Measurements from ENCODE around the gene AGFG1. TPM values are rescaled to one million over a fixed set of nuclear protein-coding genes. Genes with fewer than 3 reads are reported as not detected.

The AGFG1 gene
- total and polyA plus RNA-seq, 2 donors (not counting 1 experiment from before 2014, with no cell fraction given), result 28.7 to 83.3 TPM

DNA sequence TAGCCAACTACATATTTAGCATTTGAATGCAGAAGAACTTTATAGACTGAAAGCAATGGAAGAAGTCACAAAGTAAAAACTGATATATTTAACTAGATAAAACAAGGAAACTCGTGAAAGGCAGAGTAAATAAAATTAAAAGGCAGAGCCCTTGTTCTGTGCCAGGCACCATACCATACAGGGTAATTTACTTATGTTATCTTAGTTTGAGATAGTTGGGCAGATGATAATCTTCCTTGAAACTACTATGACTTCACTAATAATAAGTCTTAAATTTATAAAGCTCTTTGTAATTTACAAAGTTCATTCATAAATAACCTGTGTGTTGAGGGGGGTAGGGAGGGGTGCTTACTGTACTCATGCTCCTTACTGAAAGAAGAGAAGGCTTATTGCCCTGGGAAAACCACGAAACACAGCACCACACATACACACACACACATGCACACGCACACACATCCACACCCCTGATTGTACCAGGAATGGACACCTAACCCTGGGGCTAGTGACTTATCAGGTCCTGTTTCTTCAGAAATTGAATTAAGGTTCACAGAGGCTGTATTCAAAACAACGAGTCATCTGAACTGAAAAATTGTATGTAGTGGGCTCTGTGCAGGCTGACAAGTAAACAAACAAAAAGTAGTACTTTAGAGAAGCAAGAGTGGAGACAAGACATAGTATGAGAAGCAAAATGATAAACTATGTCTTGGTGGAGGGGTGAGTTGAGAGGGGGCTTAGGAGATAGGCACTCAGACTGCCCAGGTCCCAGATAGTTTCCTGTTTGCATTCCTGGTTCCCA is 38.1 kb downstream of the AGFG1 start:
- peaks cover 74% of the 10 kb centered on the region for H4K20me1 ChIP-seq (ENCODE audit: control insufficient read depth, insufficient read depth, low read length, poor library complexity, severe bottlenecking)
- POLR2A ChIA-PET, result no interaction called here
- intact Hi-C loops (cut with micrococcal nuclease), result no loop called here

DNA sequence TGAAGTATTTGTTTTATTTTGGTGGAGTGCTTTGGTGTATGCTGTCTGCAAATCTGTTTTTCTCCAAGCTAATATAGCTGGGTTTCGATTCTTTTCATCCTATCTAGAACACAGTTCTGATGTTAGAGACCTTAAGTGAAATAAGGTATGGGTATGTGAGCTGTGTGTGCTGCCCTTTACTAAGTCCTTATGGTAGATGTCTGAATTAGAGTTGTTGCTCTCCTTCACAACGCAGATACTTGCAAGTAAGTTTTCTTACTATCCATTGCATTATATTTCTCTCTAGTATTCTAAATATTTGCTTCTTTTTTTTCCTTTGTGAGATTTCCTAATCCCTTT is 38.6 kb downstream of the AGFG1 start:
- POLR2A ChIA-PET, result no interaction called here
- no peaks in the 10 kb centered on the region for H3K27me3 ChIP-seq (replicated peaks in 1 of 4; ENCODE audit: control extremely low read depth in 1 of 4, control insufficient read depth in 3 of 4, insufficient read depth in 4 of 4, low read length in 3 of 4)
- H4K20me1 ChIP-seq (ENCODE audit: control insufficient read depth, insufficient read depth, low read length, poor library complexity, severe bottlenecking), result peaks cover 73% of the 10 kb centered on the region
- H3K36me3 ChIP-seq (replicated peaks in 1 of 2; ENCODE audit: control extremely low read depth in 1 of 2, control insufficient read depth in 1 of 2, extremely low read depth in 1 of 2, insufficient read depth in 2 of 2, low read length in 1 of 2), result peaks cover 0 to 2% of the 10 kb centered on the region in 2 experiments
- peaks cover 43 to 68% of the 10 kb centered on the region in 2 donors for H3K4me1 ChIP-seq (ENCODE audit: control insufficient read depth in 2 of 2, insufficient read depth in 2 of 2, low read length in 2 of 2)
- intact Hi-C loops (cut with micrococcal nuclease), result no loop called here
- DNase-seq (no peak), ATAC-seq (ENCODE audit: low read depth) (no peak)
- Mint-ChIP-seq H3K27me3 (no peaks in the 10 kb centered on the region), H3K4me3 (no peak overlapping the region), H3K27ac (no peak overlapping the region), H3K4me1 (peaks cover 83% of the 10 kb centered on the region), H3K9me3 (ENCODE audit: insufficient read depth) (no peaks in the 10 kb centered on the region)
- CTCF ChIA-PET, result no interaction called here
- no CpG with 5 or more reads among the region's 2 CpGs for WGBS (ENCODE audit: insufficient coverage)
- no peak for TF ChIP-seq EZH2 (IDR thresholded peaks at IDR 0.05; ENCODE audit: borderline replicate concordance, insufficient read depth, low read depth, low read length, poor library complexity, severe bottlenecking)
- TF ChIP-seq, protein P1, sequence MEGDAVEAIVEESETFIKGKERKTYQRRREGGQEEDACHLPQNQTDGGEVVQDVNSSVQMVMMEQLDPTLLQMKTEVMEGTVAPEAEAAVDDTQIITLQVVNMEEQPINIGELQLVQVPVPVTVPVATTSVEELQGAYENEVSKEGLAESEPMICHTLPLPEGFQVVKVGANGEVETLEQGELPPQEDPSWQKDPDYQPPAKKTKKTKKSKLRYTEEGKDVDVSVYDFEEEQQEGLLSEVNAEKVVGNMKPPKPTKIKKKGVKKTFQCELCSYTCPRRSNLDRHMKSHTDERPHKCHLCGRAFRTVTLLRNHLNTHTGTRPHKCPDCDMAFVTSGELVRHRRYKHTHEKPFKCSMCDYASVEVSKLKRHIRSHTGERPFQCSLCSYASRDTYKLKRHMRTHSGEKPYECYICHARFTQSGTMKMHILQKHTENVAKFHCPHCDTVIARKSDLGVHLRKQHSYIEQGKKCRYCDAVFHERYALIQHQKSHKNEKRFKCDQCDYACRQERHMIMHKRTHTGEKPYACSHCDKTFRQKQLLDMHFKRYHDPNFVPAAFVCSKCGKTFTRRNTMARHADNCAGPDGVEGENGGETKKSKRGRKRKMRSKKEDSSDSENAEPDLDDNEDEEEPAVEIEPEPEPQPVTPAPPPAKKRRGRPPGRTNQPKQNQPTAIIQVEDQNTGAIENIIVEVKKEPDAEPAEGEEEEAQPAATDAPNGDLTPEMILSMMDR (IDR thresholded peaks at IDR 0.05), result no peak
- H3K9me3 ChIP-seq (ENCODE audit: control extremely low read depth in 1 of 3, control insufficient read depth in 2 of 3, insufficient read depth in 1 of 3, low read length in 2 of 3), result no peaks in the 10 kb centered on the region
- H3K4me3 ChIP-seq (ENCODE audit: control extremely low read depth in 1 of 5, extremely low read depth in 1 of 5, insufficient read depth in 1 of 5, low read depth in 2 of 5, low read length in 4 of 5), result no peak overlapping the region
- H2AFZ ChIP-seq (ENCODE audit: insufficient read depth, low read depth, low read length, poor library complexity, severe bottlenecking), result no peak overlapping the region
- peaks cover 97% of the 10 kb centered on the region for H3K79me2 ChIP-seq (ENCODE audit: control insufficient read depth, insufficient read depth, low read length)
- no peak overlapping the region for H3K9ac ChIP-seq (ENCODE audit: low read length)
- no peak overlapping the region for H3K4me2 ChIP-seq (replicated peaks; ENCODE audit: low read depth, low read length, poor library complexity, severe bottlenecking)
- H3K27ac ChIP-seq (ENCODE audit: low read length in 2 of 2), result no peak overlapping the region

More for the DNA sequence above, 38.1 kb downstream of the AGFG1 start:
- Mint-ChIP-seq H3K4me3 (no peak overlapping the region), H3K9me3 (ENCODE audit: insufficient read depth) (no peaks in the 10 kb centered on the region), H3K27me3 (no peaks in the 10 kb centered on the region), H3K27ac (peak overlapping the region; percentile 29), H3K4me1 (peaks cover 82% of the 10 kb centered on the region)
- no peak for ATAC-seq (ENCODE audit: low read depth)
- peak overlapping the region in 1 of 2 donors; percentile 36 for H3K27ac ChIP-seq (ENCODE audit: low read length in 2 of 2)
- peaks cover 97% of the 10 kb centered on the region for H3K79me2 ChIP-seq (ENCODE audit: control insufficient read depth, insufficient read depth, low read length)
- 100% methylated on average over 1 of the region's 4 CpGs for WGBS (ENCODE audit: insufficient coverage)
- CTCF ChIA-PET, result no interaction called here
- H3K4me2 ChIP-seq (replicated peaks; ENCODE audit: low read depth, low read length, poor library complexity, severe bottlenecking), result no peak overlapping the region
- no peaks in the 10 kb centered on the region for H3K9me3 ChIP-seq (ENCODE audit: control extremely low read depth in 1 of 3, control insufficient read depth in 2 of 3, insufficient read depth in 1 of 3, low read length in 2 of 3)
- H3K9ac ChIP-seq (ENCODE audit: low read length), result no peak overlapping the region
- TF ChIP-seq EZH2 (IDR thresholded peaks at IDR 0.05; ENCODE audit: borderline replicate concordance, insufficient read depth, low read depth, low read length, poor library complexity, severe bottlenecking), result no peak
- TF ChIP-seq, protein P1 (IDR thresholded peaks at IDR 0.05), result no peak
- DNase-seq, result no peak
- H3K4me3 ChIP-seq (ENCODE audit: control extremely low read depth in 1 of 5, extremely low read depth in 1 of 5, insufficient read depth in 1 of 5, low read depth in 2 of 5, low read length in 4 of 5), result no peak overlapping the region
- H2AFZ ChIP-seq (ENCODE audit: insufficient read depth, low read depth, low read length, poor library complexity, severe bottlenecking), result no peak overlapping the region
- no peaks in the 10 kb centered on the region for H3K36me3 ChIP-seq (replicated peaks in 1 of 2; ENCODE audit: control extremely low read depth in 1 of 2, control insufficient read depth in 1 of 2, extremely low read depth in 1 of 2, insufficient read depth in 2 of 2, low read length in 1 of 2)
- H3K27me3 ChIP-seq (replicated peaks in 1 of 4; ENCODE audit: control extremely low read depth in 1 of 4, control insufficient read depth in 3 of 4, insufficient read depth in 4 of 4, low read length in 3 of 4), result no peaks in the 10 kb centered on the region
- peaks cover 43 to 73% of the 10 kb centered on the region in 2 donors for H3K4me1 ChIP-seq (ENCODE audit: control insufficient read depth in 2 of 2, insufficient read depth in 2 of 2, low read length in 2 of 2)

All from B cell (primary cell).